K562 (cell line): Measurements from ENCODE around the gene PHYKPL. TPM values are rescaled to one million over a fixed set of nuclear protein-coding genes. Genes with fewer than 3 reads are reported as not detected.

ENCODE experiments used
- ATAC-seq: fragments of 200-7000 bp; cut with Tn5 transposase; 3 replicates; pipeline ENCODE4 v1.9.1; 2020; ENCODE audit warnings: moderate library complexity
- BruUV-seq: library from RNA; stranded (reverse); fragments of 400-500 nt; replicated peaks from 2 replicates; lab custom pipeline; 2021; lab: Mats Ljungman, UMichigan
- CTCF ChIA-PET: fragments of 300-600 bp; formaldehyde crosslinking; extraction: SDS; loops from one replicate; lab custom pipeline; 2021; ENCODE audit warnings: low intra/inter-chr PET ratio; lab: Yijun Ruan, JAX
- POLR2A ChIA-PET: fragments of 300-600, 350-650 bp; sonication (Branson Sonifier 250); formaldehyde crosslinking; extraction: SDS; loops from one replicate; lab custom pipeline; 2021; ENCODE audit warnings: antibody characterized with exemption, inconsistent platforms; lab: Yijun Ruan, JAX
- DNase-seq, 4 experiments: peaks; one replicate each; pipeline versions ENCODE4 v3.0.0 to v3.0.0-alpha.2; 2011 to 2018; ENCODE audit warnings: low spot score in 3 of 4, mixed read lengths in 3 of 4; ENCODE audit errors: extremely low read depth in 1 of 4
- FAIRE-seq: peaks from 2 replicates; lab custom pipeline; 2011; peaks lifted over from hg19 to GRCh38; lab: Jason Lieb, UNC
- H2AFZ ChIP-seq: 2 replicates; pipeline ENCODE4 v1.6.0; 2011; ENCODE audit warnings: low read depth, low read length, control low read depth, inconsistent platforms
- H3K27ac ChIP-seq: fragments of 200-600 bp; 3 replicates; pipeline ENCODE4 v1.8.0; 2011; ENCODE audit warnings: low read depth, mild to moderate bottlenecking, control low read depth, inconsistent platforms, low read length, moderate library complexity, mixed read lengths; ENCODE audit errors: extremely low read depth
- H3K27me3 ChIP-seq, 2 experiments: fragments of 300-600 bp in 1 of 2; 2 replicates in 1 of 2; 3 replicates in 1 of 2; pipeline versions ENCODE4 v1.6.0 to v1.8.0; 2011; ENCODE audit warnings: inconsistent platforms in 2 of 2, low read length in 2 of 2, mild to moderate bottlenecking in 1 of 2, mixed read lengths in 1 of 2, moderate library complexity in 1 of 2; ENCODE audit not compliant: control insufficient read depth in 2 of 2, insufficient read depth in 2 of 2
- H3K36me3 ChIP-seq: fragments of 300-600 bp; 3 replicates; pipeline ENCODE4 v1.8.0; 2011; ENCODE audit warnings: mild to moderate bottlenecking, low read length, inconsistent platforms; ENCODE audit not compliant: control insufficient read depth, insufficient read depth
- H3K4me1 ChIP-seq, 2 experiments: fragments of 200-600 bp in 1 of 2; replicated peaks in 1 of 2; 2 replicates in 1 of 2; 3 replicates in 1 of 2; pipeline versions ENCODE4 v1.5.1 to v1.8.0; 2011; ENCODE audit warnings: inconsistent platforms in 2 of 2, low read length in 2 of 2, mild to moderate bottlenecking in 1 of 2, mixed read lengths in 1 of 2, moderate library complexity in 1 of 2; ENCODE audit not compliant: control insufficient read depth in 2 of 2, insufficient read depth in 2 of 2
- H3K4me2 ChIP-seq: 2 replicates; pipeline ENCODE4 v1.6.1; 2011; ENCODE audit warnings: low read length, control low read depth, inconsistent platforms, mixed read lengths; ENCODE audit not compliant: insufficient read depth
- H3K4me3 ChIP-seq: fragments of 200-600 bp; sonication (generic), shearing (Covaris generic); 2 replicates; pipeline ENCODE4 v1.5.1; 2016; ENCODE audit warnings: control low read depth, inconsistent platforms
- H3K79me2 ChIP-seq: fragments of 200-600 bp; 3 replicates; pipeline ENCODE4 v1.8.0; 2011; ENCODE audit warnings: low read length, inconsistent platforms; ENCODE audit not compliant: control insufficient read depth, insufficient read depth
- H3K9ac ChIP-seq, 2 experiments: 2 replicates each; pipeline versions ENCODE4 v1.6.0 to v1.6.1; 2011; ENCODE audit warnings: low read depth in 2 of 2, low read length in 2 of 2, control low read depth in 1 of 2, inconsistent platforms in 1 of 2, mild to moderate bottlenecking in 1 of 2, mixed read lengths in 1 of 2; ENCODE audit not compliant: insufficient read depth in 1 of 2
- H3K9me1 ChIP-seq: one replicate; pipeline ENCODE4 v1.6.0; 2011; ENCODE audit warnings: inconsistent platforms, mild to moderate bottlenecking, low read length, moderate library complexity; ENCODE audit not compliant: control insufficient read depth, insufficient read depth
- H3K9me3 ChIP-seq: replicated peaks from 2 replicates; pipeline ENCODE4 v1.5.1; 2011; ENCODE audit warnings: low read depth, low read length, inconsistent platforms; ENCODE audit not compliant: control insufficient read depth, insufficient read depth
- H4K20me1 ChIP-seq: replicated peaks from 2 replicates; pipeline ENCODE4 v1.6.1; 2011; ENCODE audit warnings: low read length, inconsistent platforms, mixed read lengths; ENCODE audit not compliant: control insufficient read depth, insufficient read depth
- NELFE ChIP-seq: IDR thresholded peaks from 2 replicates; pipeline ENCODE4 v1.6.1; 2011; ENCODE audit warnings: mild to moderate bottlenecking; ENCODE audit not compliant: insufficient read depth, insufficient read length
- POLR2AphosphoS2 ChIP-seq: IDR thresholded peaks from 2 replicates; pipeline ENCODE4 v1.6.1; 2012; ENCODE audit warnings: low read length, improper control_type of control experiment
- RB1 ChIP-seq: fragments of 450-650 bp; IDR thresholded peaks from 2 replicates; pipeline ENCODE4 v1.6.1; 2017; ENCODE audit warnings: low read depth, mild to moderate bottlenecking
- TCFL5 ChIP-seq: fragments of 250-450 bp; sonication (Bioruptor Pico); conservative IDR thresholded peaks from 2 replicates; pipeline ENCODE4 v1.6.1; 2021; ENCODE audit warnings: mild to moderate bottlenecking, moderate library complexity, matching md5 sums
- ZBTB33 ChIP-seq: sonication (generic); formaldehyde crosslinking; IDR thresholded peaks from 2 replicates; pipeline ENCODE4 v1.8.1; 2023; ENCODE audit warnings: mild to moderate bottlenecking, missing genetic modification reagents
- ZNF165 ChIP-seq: fragments of 250-450 bp; sonication (Bioruptor Pico); IDR thresholded peaks from 2 replicates; pipeline ENCODE4 v1.4.0; 2020; ENCODE audit warnings: borderline replicate concordance
- ZNF197 ChIP-seq: fragments of 200-800 bp; sonication (Bioruptor generic); IDR thresholded peaks from 2 replicates; pipeline ENCODE4 v1.6.1; 2016; ENCODE audit warnings: low read depth, missing genetic modification characterization, missing compliant biosample characterization
- whole genome bisulfite sequencing: fragments of 100-300 bp; shearing (Covaris generic); methylation state at CpG from one replicate; pipeline ENCODE4 v1.1.6; 2016; ENCODE audit warnings: low coverage, mixed read lengths; ENCODE audit not compliant: insufficient coverage; ENCODE audit errors: missing lambda C conversion rate; 5-methylcytosine and 5-hydroxymethylcytosine counted together
- in situ Hi-C: fragments of 300-500 bp; cut with MboI; formaldehyde crosslinking; loops from 4 replicates; pipeline ENCODE4 v1.15.0; 2018; ENCODE audit warnings: inconsistent platforms, mixed read lengths
- intact Hi-C: fragments of 100-400 bp; cut with micrococcal nuclease; formaldehyde crosslinking; loops from 2 replicates; pipeline ENCODE4 v1.14.2; 2022
- polyA plus RNA-seq, 8 experiments: library from polyadenylated mRNA; depleted of rRNA in 4 of 8; stranded (reverse) in 5 of 8; unstranded in 3 of 8; fragments of >200 nt; fragmentation: Nextera tagmentation in 2 of 8; fragmentation: Illumina TruSeq in 1 of 8; extraction: Ambion mirVana in 2 of 8; extraction: Trizol in 1 of 8; gene quantifications; 2 replicates each; pipeline versions ENCODE4 v1.2.1 to v1.2.3, GENCODE V29; 2011 to 2014; ENCODE audit warnings: inconsistent platforms in 1 of 8, missing spikeins in 1 of 8
- total RNA-seq, 7 experiments: library from RNA; depleted of rRNA in 6 of 7; stranded (reverse); fragments of >200 nt in 6 of 7; fragmentation: Illumina TruSeq in 2 of 7; extraction: Trizol in 2 of 7; gene quantifications; 2 replicates each; pipeline versions ENCODE4 v1.2.1 to v1.2.3, GENCODE V29; 2011 to 2021; ENCODE audit warnings: low replicate concordance in 1 of 7
- TF ChIP-seq, protein P1 (sequence below): IDR thresholded peaks from 2 replicates; pipeline ENCODE4 v1.6.1; 2012; ENCODE audit warnings: low read depth, low read length, improper control_type of control experiment, borderline replicate concordance

The PHYKPL gene
- total and polyA plus RNA-seq, 9 of the 15 experiments (the other 6 are each of a cell fraction or from before 2014, with no cell fraction given) = 4.7 to 34.7 (median 18.6) TPM

- BruUV-seq = no TSS peak
- DNase-seq = no peak
Observed at GRCh38 chr5:178196281-178196812, 36.3 kb downstream of the PHYKPL start.

More at GRCh38 chr5:178196281-178196812, 36.3 kb downstream of the PHYKPL start:
- Histone ChIP-seq H3K4me1 (peaks cover 0 to 8% of the 10 kb centered on the region in 2 experiments; a peak in 2 of 5 replicates), H3K9me3 (no peaks in the 10 kb centered on the region; the same call in 1 of the 2 replicates), H3K4me3 (no peak overlapping the region), H3K9me1 (no peaks in the 10 kb centered on the region), H3K4me2 (no peak overlapping the region), H2AFZ (0 out of 2 replicates have a peak overlapping the region, but pooled peaks have one; percentile 1), H3K79me2 (no peaks in the 10 kb centered on the region), H3K36me3 (no peaks in the 10 kb centered on the region), H3K27ac (no peak overlapping the region), H3K27me3 (peaks cover 5 to 16% of the 10 kb centered on the region in 2 experiments; a peak in 3 of 5 replicates), H4K20me1 (no peaks in the 10 kb centered on the region), H3K9ac (no peak overlapping the region)
- CTCF ChIA-PET = no interaction called here
- intact Hi-C loops = no loop called here
- in situ Hi-C loops = no loop called here
- POLR2A ChIA-PET = interaction anchor here (0.6 to 2.0 kb wide), 5 partner anchors 10 to 1835 kb away, joined by 3 to 11 read pairs (median 5); partner anchors contain the start of gene KIAA1191
- no peak for ATAC-seq
- no peak for FAIRE-seq
- TF ChIP-seq, protein P1, sequence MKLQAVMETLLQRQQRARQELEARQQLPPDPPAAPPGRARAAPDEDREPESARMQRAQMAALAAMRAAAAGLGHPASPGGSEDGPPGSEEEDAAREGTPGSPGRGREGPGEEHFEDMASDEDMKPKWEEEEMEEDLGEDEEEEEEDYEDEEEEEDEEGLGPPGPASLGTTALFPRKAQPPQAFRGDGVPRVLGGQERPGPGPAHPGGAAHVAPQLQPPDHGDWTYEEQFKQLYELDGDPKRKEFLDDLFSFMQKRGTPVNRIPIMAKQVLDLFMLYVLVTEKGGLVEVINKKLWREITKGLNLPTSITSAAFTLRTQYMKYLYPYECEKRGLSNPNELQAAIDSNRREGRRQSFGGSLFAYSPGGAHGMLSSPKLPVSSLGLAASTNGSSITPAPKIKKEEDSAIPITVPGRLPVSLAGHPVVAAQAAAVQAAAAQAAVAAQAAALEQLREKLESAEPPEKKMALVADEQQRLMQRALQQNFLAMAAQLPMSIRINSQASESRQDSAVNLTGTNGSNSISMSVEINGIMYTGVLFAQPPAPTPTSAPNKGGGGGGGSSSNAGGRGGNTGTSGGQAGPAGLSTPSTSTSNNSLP = no peak
- TF ChIP-seq RB1 (no peak), ZNF165 (CRISPR knock-in tag) (no peak), ZBTB33 (CRISPR knock-in tag) (no peak), TCFL5 (CRISPR knock-in tag) (no peak), ZNF197 (CRISPR knock-in tag) (no peak), POLR2AphosphoS2 (no peak), NELFE (no peak)
- 28% methylated on average over 7 of the region's 7 CpGs for WGBS
